Progenitor cell of endocrine pancreas (in vitro differentiated cells): Measurements from ENCODE around the gene ZNF433. TPM values are rescaled to one million over a fixed set of nuclear protein-coding genes. Genes with fewer than 3 reads are reported as not detected.

Experiments used
- DNase-seq: peaks from one replicate; pipeline ENCODE4 v3.0.0; 2021; ENCODE audit warnings: low spot score; ENCODE audit not compliant: unreplicated experiment
- H3K27ac Mint-ChIP-seq: 2 replicates; pipeline ENCODE4 v1.8.0; 2021; ENCODE audit warnings: mild to moderate bottlenecking, moderate library complexity, mixed read lengths
- H3K27me3 Mint-ChIP-seq: 2 replicates; pipeline ENCODE4 v1.8.0; 2021; ENCODE audit warnings: mixed read lengths
- H3K36me3 Mint-ChIP-seq: 2 replicates; pipeline ENCODE4 v1.8.0; 2022; ENCODE audit warnings: mixed read lengths; ENCODE audit not compliant: insufficient read depth
- H3K4me1 Mint-ChIP-seq: 2 replicates; pipeline ENCODE4 v1.8.0; 2021; ENCODE audit warnings: low read depth, mixed read lengths
- H3K4me3 Mint-ChIP-seq: 2 replicates; pipeline ENCODE4 v1.8.0; 2021; ENCODE audit warnings: low read depth, mild to moderate bottlenecking, moderate library complexity, mixed read lengths
- H3K9me3 Mint-ChIP-seq: 2 replicates; pipeline ENCODE4 v1.8.0; 2021; ENCODE audit warnings: low read depth, mixed read lengths
- CTCF ChIP-seq: fragments of 200-600 bp; sonication (generic); IDR thresholded peaks from one replicate; pipeline ENCODE4 v1.5.0; 2021; ENCODE audit warnings: antibody characterized with exemption, mild to moderate bottlenecking; ENCODE audit not compliant: unreplicated experiment
- total RNA-seq: library from RNA; stranded (reverse); gene quantifications from 2 replicates; pipeline ENCODE4 v1.2.1, GENCODE V29; 2021

The ZNF433 gene
- total RNA-seq, 1 donor from 2014 or later = 10.7 TPM

DNA sequence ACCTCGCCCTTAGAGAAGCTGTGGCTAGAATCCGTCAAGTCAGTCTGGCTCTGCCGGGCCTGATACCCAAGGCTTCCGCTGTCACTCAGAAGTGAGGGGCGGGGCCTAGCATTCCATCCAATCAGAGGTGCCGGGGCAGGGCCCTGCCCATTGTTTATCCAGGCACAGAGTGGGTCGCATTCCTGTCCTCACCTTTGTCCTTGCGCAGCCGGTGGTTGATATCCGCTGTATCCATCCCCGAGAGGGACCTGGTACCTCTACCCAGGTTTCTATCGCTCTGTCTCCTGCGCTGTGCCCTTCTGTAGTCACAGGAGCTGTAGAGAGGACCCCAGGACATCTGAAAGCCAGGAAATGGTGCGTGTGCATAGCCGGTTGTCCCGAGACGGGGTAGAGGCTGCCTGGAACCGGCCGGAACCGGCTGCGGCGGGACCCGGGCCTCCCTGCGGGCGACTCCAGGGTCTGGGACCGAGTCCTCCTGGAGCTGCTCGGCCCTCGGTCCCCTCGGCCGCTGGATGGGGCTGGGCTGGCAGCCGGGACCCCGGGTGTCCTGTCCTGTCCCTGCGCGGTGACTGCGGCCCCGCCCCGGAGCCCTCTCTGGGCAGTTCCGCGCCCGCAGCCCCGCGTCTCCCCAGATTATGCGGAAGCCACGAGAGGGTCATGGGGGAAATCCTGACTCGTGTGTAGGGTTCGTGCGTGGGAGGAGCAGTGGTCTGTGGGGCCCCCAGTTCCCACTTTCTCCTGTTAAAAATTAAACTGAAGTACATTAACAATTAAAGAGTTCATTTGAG lies 70.4 kb downstream of the ZNF433 start, which contains the start of gene ZNF763:
ZNF763 (plus strand) TSS at position 183 of the 788 bp plus-strand sequence; CDS start at position 352, 169 bp downstream.
- H3K27ac Mint-ChIP-seq = peak within 1 kb of the TSS; percentile 99
- TF ChIP-seq CTCF = no peak
- H3K4me3 Mint-ChIP-seq = peak within 1 kb of the TSS; percentile 85

More for the DNA sequence above, 70.4 kb downstream of the ZNF433 start, which contains the start of gene ZNF763:
- H3K9me3 Mint-ChIP-seq = peaks cover 16% of the 10 kb centered on the region
- H3K36me3 Mint-ChIP-seq = peaks cover 29% of the 10 kb centered on the region
- peak; percentile 84 for DNase-seq
- no peaks in the 10 kb centered on the region for H3K27me3 Mint-ChIP-seq
- peaks cover 14% of the 10 kb centered on the region for H3K4me1 Mint-ChIP-seq

Other genes starting within 250 kb of the ZNF433 start
- gene ZNF491, start 237.2 kb downstream of the ZNF433 start, total RNA-seq = 5.4 and 6.5 TPM in 2 replicates
- gene ZNF440, start 221.4 kb downstream of the ZNF433 start, total RNA-seq = 21.9 and 23.2 TPM in 2 replicates
- gene ZNF439, start 187.0 kb downstream of the ZNF433 start, total RNA-seq = 2.0 and 2.5 TPM in 2 replicates
- gene ZNF69, start 147.9 kb downstream of the ZNF433 start, total RNA-seq = 36.0 and 39.0 TPM in 2 replicates
- gene ZNF700, start 110.6 kb downstream of the ZNF433 start, total RNA-seq = 13.4 and 14.1 TPM in 2 replicates
- 8.7 and 8.9 TPM in 2 replicates for gene ZNF763, start 70.6 kb downstream of the ZNF433 start, total RNA-seq
- gene ZNF878, start 17.3 kb upstream of the ZNF433 start, total RNA-seq = 2.2 and 2.9 TPM in 2 replicates
- 12.7 and 13.4 TPM in 2 replicates for gene ZNF844, start 29.1 kb upstream of the ZNF433 start, total RNA-seq
- 9.9 and 12.1 TPM in 2 replicates for gene ZNF20, start 104.7 kb upstream of the ZNF433 start, total RNA-seq
- 28.0 and 29.7 TPM in 2 replicates for gene ZNF625, start 121.1 kb upstream of the ZNF433 start, total RNA-seq
- 15.3 and 15.6 TPM in 2 replicates for gene ZNF136, start 127.4 kb upstream of the ZNF433 start, total RNA-seq